ENCODE results near the gene HCN1.

GRCh38 chr5:45532826-45533624 lies 163.2 kb downstream of the HCN1 start:
- no peak for TF ChIP-seq BHLHE40 (IDR thresholded peaks at IDR 0.05; ENCODE audit: low read depth, low read length)
- no peak for TF ChIP-seq KDM1A (IDR thresholded peaks at IDR 0.05; ENCODE audit: low read depth)
- TF ChIP-seq MAZ (IDR thresholded peaks at IDR 0.05; ENCODE audit: borderline replicate concordance, low read depth, low read length), result no peak
- no peak for TF ChIP-seq TP53 (CRISPR knock-in tag; IDR thresholded peaks at IDR 0.05)
- no peak for TF ChIP-seq CTCF (IDR thresholded peaks at IDR 0.05)
- no peak for TF ChIP-seq RFX5 (IDR thresholded peaks at IDR 0.05)
- TF ChIP-seq POLR2AphosphoS2 (conservative IDR thresholded peaks at IDR 0.05; ENCODE audit: low read length), result no peak
- no peak for TF ChIP-seq POLR2A (IDR thresholded peaks at IDR 0.05; ENCODE audit: low read length)
- TF ChIP-seq JUNB (IDR thresholded peaks at IDR 0.05), result no peak
- TF ChIP-seq FOSL2 (IDR thresholded peaks at IDR 0.05), result no peak
- no peak for TF ChIP-seq FOSL2 (CRISPR knock-in tag; IDR thresholded peaks at IDR 0.05)
- TF ChIP-seq CHD4 (IDR thresholded peaks at IDR 0.05; ENCODE audit: borderline replicate concordance), result no peak
- no peak for TF ChIP-seq USF2 (IDR thresholded peaks at IDR 0.05)

Data from A549 (cell line).